A549 (cell line): ENCODE measurements around the gene LEF1. TPM values are rescaled to one million over a fixed set of nuclear protein-coding genes. Genes with fewer than 3 reads are reported as not detected.

Source experiments
- ATAC-seq, 2 experiments: fragments of 200-7000 bp in 1 of 2; fragments of >200 bp in 1 of 2; cut with Nextera tagmentation in 1 of 2; cut with Tn5 transposase in 1 of 2; 3 replicates each; pipeline versions ENCODE4 v1.8.0 to v1.9.1; 2018 to 2020; ENCODE audit warnings: mild to moderate bottlenecking in 1 of 2, moderate library complexity in 1 of 2
- CTCF ChIA-PET: fragments of 300-600 bp; sonication (Branson Sonifier 250); formaldehyde crosslinking; extraction: SDS; loops from one replicate; lab custom pipeline; 2021; ENCODE audit warnings: antibody characterized with exemption, inconsistent platforms; lab: Yijun Ruan, JAX
- POLR2A ChIA-PET: fragments of 350-600 bp; formaldehyde crosslinking; extraction: SDS; loops from one replicate; lab custom pipeline; 2021; ENCODE audit warnings: antibody characterized with exemption, inconsistent platforms; lab: Yijun Ruan, JAX
- DNase-seq, 2 experiments: peaks; one replicate each; pipeline versions ENCODE4 v3.0.0 to v3.0.0-alpha.2; 2011 to 2016; ENCODE audit warnings: low read depth in 1 of 2, low spot score in 1 of 2
- FAIRE-seq: peaks from 2 replicates; lab custom pipeline; 2011; peaks lifted over from hg19 to GRCh38; lab: Jason Lieb, UNC
- H3K27ac ChIP-seq, 2 experiments: fragments of >200 bp; sonication (Bioruptor Twin); formaldehyde crosslinking; 3 replicates each; pipeline ENCODE4 v1.5.1; 2016 to 2017
- H3K4me1 ChIP-seq: fragments of >200 bp; sonication (Bioruptor Twin); formaldehyde crosslinking; 3 replicates; pipeline ENCODE4 v1.6.1; 2016
- H3K4me2 ChIP-seq: fragments of >200 bp; sonication (Bioruptor Twin); formaldehyde crosslinking; 3 replicates; pipeline ENCODE4 v1.6.1; 2016
- H3K4me3 ChIP-seq: fragments of >200 bp; sonication (Bioruptor Twin); formaldehyde crosslinking; 3 replicates; pipeline ENCODE4 v1.5.1; 2016
- H3K9me3 ChIP-seq: fragments of >200 bp; sonication (Bioruptor Twin); formaldehyde crosslinking; 3 replicates; pipeline ENCODE4 v1.6.1; 2016
- CBX2 ChIP-seq: fragments of 200-600 bp; sonication (generic); IDR thresholded peaks from 2 replicates; pipeline ENCODE4 v1.6.1; 2016; ENCODE audit warnings: low read depth, mild to moderate bottlenecking, borderline replicate concordance
- CBX8 ChIP-seq: fragments of 200-600 bp; sonication (generic); IDR thresholded peaks from 2 replicates; pipeline ENCODE4 v1.6.1; 2016
- ESRRA ChIP-seq: fragments of 150-350 bp; IDR thresholded peaks from 2 replicates; pipeline ENCODE4 v1.6.1; 2014; ENCODE audit warnings: mild to moderate bottlenecking, low read length, borderline replicate concordance
- FOSL2 ChIP-seq, 2 experiments: fragments of 450-650 bp in 1 of 2; fragments of >200 bp in 1 of 2; sonication (Bioruptor Twin) in 1 of 2; formaldehyde crosslinking; IDR thresholded peaks; 2 replicates each; pipeline versions ENCODE4 v1.5.0 to v1.6.1; 2016 to 2020; ENCODE audit warnings: mild to moderate bottlenecking in 1 of 2, moderate library complexity in 1 of 2
- GATA3 ChIP-seq: IDR thresholded peaks from 2 replicates; pipeline ENCODE4 v1.6.1; 2012; ENCODE audit warnings: borderline replicate concordance
- HEYL ChIP-seq: fragments of 250-450 bp; sonication (Bioruptor Pico); IDR thresholded peaks from 2 replicates; pipeline ENCODE4 v1.8.0; 2021; ENCODE audit warnings: mild to moderate bottlenecking, moderate library complexity
- HOXA7 ChIP-seq: fragments of 250-450 bp; sonication (Bioruptor Pico); IDR thresholded peaks from 2 replicates; pipeline ENCODE4 v1.5.0; 2020; ENCODE audit warnings: mild to moderate bottlenecking, moderate library complexity
- HOXB13 ChIP-seq: fragments of 250-450 bp; sonication (Bioruptor Pico); IDR thresholded peaks from 2 replicates; pipeline ENCODE4 v1.5.0; 2020; ENCODE audit warnings: low read depth, mild to moderate bottlenecking, moderate library complexity
- JUN ChIP-seq, 2 experiments: fragments of >200 bp; sonication (Bioruptor Twin); formaldehyde crosslinking; IDR thresholded peaks; 2 replicates in 1 of 2; 3 replicates in 1 of 2; pipeline ENCODE4 v1.6.1; 2016 to 2017
- JUNB ChIP-seq: fragments of >200 bp; sonication (Bioruptor Twin); formaldehyde crosslinking; IDR thresholded peaks from 2 replicates; pipeline ENCODE4 v1.6.1; 2016
- KDM5A ChIP-seq: fragments of 200-600 bp; sonication (generic); IDR thresholded peaks from 2 replicates; pipeline ENCODE4 v1.6.1; 2016; ENCODE audit warnings: antibody characterized with exemption, mild to moderate bottlenecking
- MAFK ChIP-seq: fragments of 450-650 bp; IDR thresholded peaks from 2 replicates; pipeline ENCODE4 v1.6.1; 2014; ENCODE audit not compliant: partially characterized antibody
- NPAS2 ChIP-seq: fragments of 250-450 bp; sonication (Bioruptor Pico); IDR thresholded peaks from 2 replicates; pipeline ENCODE4 v1.8.0; 2022; ENCODE audit warnings: mild to moderate bottlenecking, moderate library complexity, borderline replicate concordance
- POLR2A ChIP-seq: IDR thresholded peaks from 2 replicates; pipeline ENCODE4 v1.6.1; 2012; ENCODE audit warnings: mild to moderate bottlenecking, low read length
- RAD21 ChIP-seq, 2 experiments: fragments of >200 bp in 1 of 2; sonication (Bioruptor Twin) in 1 of 2; formaldehyde crosslinking in 1 of 2; IDR thresholded peaks in 1 of 2; conservative IDR thresholded peaks in 1 of 2; 2 replicates in 1 of 2; 3 replicates in 1 of 2; pipeline ENCODE4 v1.6.1; 2012 to 2018; ENCODE audit warnings: inconsistent platforms in 1 of 2
- RARB ChIP-seq: fragments of 250-450 bp; sonication (Bioruptor Pico); IDR thresholded peaks from 2 replicates; pipeline ENCODE4 v1.8.0; 2021; ENCODE audit warnings: mild to moderate bottlenecking, moderate library complexity
- RCOR1 ChIP-seq: fragments of 150-350 bp; IDR thresholded peaks from 2 replicates; pipeline ENCODE4 v1.6.1; 2014; ENCODE audit warnings: antibody characterized with exemption, low read length, low read depth
- RFX5 ChIP-seq: fragments of 450-650 bp; IDR thresholded peaks from 2 replicates; pipeline ENCODE4 v1.7.1; 2014; ENCODE audit warnings: antibody characterized with exemption, mild to moderate bottlenecking, moderate library complexity
- SREBF2 ChIP-seq: fragments of 450-650 bp; IDR thresholded peaks from 2 replicates; pipeline ENCODE4 v1.6.1; 2014; ENCODE audit warnings: mild to moderate bottlenecking, moderate library complexity
- ZC3H11A ChIP-seq: fragments of 450-650 bp; IDR thresholded peaks from 2 replicates; pipeline ENCODE4 v1.6.1; 2014; ENCODE audit warnings: antibody characterized with exemption, mild to moderate bottlenecking
- ZSCAN20 ChIP-seq: fragments of 250-450 bp; sonication (Bioruptor Pico); IDR thresholded peaks from 2 replicates; pipeline ENCODE4 v1.8.0; 2022; ENCODE audit warnings: mild to moderate bottlenecking, moderate library complexity
- WGBS: methylation state at CpG from one replicate; pipeline ENCODE4 v1.1.6; 2017; ENCODE audit errors: missing lambda C conversion rate; 5-methylcytosine and 5-hydroxymethylcytosine counted together
- polyA plus RNA-seq, 4 experiments: library from polyadenylated mRNA; depleted of rRNA in 3 of 4; stranded (reverse); fragments of >200 nt; fragmentation: RNase III in 1 of 4; extraction: RNeasy Plus Mini Kit Qiagen cat#74134 plus additional on column Dnase treatment in 1 of 4; gene quantifications; 2 replicates in 3 of 4; 3 replicates in 1 of 4; pipeline ENCODE4 v1.2.3, GENCODE V29; 2011 to 2017
- TF ChIP-seq, protein P1 (sequence below): fragments of 250-450 bp; sonication (Bioruptor Pico); IDR thresholded peaks from 2 replicates; pipeline ENCODE4 v1.5.0; 2021; ENCODE audit warnings: mild to moderate bottlenecking, moderate library complexity, borderline replicate concordance
- TF ChIP-seq, protein P2 (sequence below): IDR thresholded peaks from 2 replicates; pipeline ENCODE4 v1.6.1; 2012; ENCODE audit warnings: low read depth, borderline replicate concordance
- TF ChIP-seq, protein P3 (sequence below): IDR thresholded peaks from 2 replicates; pipeline ENCODE4 v1.6.1; 2012
- TF ChIP-seq, protein P4 (sequence below): fragments of 250-450 bp; sonication (Bioruptor Pico); IDR thresholded peaks from 2 replicates; pipeline ENCODE4 v1.5.0; 2020; ENCODE audit warnings: low read depth, mild to moderate bottlenecking, moderate library complexity

Gene LEF1
- polyA plus RNA-seq, 2 of the 4 experiments (the other 2 are of a cell fraction): not detected

DNA sequence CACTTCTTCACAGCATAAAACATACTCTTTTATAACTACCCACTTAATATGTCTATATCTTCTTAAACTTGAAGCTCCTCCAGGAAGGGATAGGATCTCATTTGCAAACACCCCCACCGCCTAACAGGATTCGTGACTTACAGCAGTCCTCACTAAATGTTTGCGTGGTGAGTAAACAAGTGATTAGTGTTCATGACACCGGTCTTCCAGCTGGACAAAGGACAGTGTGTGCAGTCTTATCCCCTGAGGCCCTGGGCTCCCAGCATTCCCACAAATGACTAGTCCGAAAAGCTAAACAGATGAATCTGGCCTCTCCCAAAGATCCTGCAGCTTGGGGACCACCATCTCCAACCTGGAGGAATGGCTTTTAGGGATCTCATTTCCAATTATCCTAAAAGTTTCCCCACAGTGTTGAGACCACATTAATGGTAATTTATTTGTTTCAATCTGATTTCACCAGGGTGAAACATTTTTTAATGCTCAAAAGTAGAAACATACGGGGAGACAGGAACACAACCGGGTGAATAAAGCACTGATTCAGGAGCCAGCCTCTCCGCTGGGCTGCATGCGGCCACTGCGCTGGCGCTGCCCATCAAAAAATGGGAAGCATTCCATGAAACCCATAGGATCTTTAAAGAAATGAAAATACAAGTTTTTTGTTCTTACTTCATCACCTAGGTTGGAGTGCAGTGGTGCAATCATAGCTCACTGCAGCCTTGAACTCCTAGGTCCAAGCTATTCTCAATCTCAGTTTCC, 109.9 kb downstream of the LEF1 start:
- H3K27ac ChIP-seq: no peak overlapping the region
- ChIA-PET POLR2A (no interaction called here), CTCF (interaction anchor here (1.5 kb wide), 1 partner anchor 514 kb away, joined by 5 read pairs; no protein-coding TSS in a partner anchor)
- no peak overlapping the region for H3K4me3 ChIP-seq
- ATAC-seq (no peak), DNase-seq (no peak), FAIRE-seq (no peak)
- no peak for TF ChIP-seq FOSL2 (IDR thresholded peaks at IDR 0.05)
- TF ChIP-seq FOSL2 (CRISPR knock-in tag; IDR thresholded peaks at IDR 0.05): no peak
- no peak for TF ChIP-seq KDM5A
- TF ChIP-seq, protein P1, sequence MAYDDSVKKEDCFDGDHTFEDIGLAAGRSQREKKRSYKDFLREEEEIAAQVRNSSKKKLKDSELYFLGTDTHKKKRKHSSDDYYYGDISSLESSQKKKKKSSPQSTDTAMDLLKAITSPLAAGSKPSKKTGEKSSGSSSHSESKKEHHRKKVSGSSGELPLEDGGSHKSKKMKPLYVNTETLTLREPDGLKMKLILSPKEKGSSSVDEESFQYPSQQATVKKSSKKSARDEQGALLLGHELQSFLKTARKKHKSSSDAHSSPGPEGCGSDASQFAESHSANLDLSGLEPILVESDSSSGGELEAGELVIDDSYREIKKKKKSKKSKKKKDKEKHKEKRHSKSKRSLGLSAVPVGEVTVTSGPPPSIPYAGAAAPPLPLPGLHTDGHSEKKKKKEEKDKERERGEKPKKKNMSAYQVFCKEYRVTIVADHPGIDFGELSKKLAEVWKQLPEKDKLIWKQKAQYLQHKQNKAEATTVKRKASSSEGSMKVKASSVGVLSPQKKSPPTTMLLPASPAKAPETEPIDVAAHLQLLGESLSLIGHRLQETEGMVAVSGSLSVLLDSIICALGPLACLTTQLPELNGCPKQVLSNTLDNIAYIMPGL (CRISPR knock-in tag): no peak
- TF ChIP-seq RARB (CRISPR knock-in tag): no peak
- no peak for TF ChIP-seq RAD21 (conservative IDR thresholded peaks at IDR 0.05 in 1 of 2, IDR thresholded peaks at IDR 0.05 in 1 of 2)
- TF ChIP-seq CBX2: no peak
- TF ChIP-seq, protein P2, sequence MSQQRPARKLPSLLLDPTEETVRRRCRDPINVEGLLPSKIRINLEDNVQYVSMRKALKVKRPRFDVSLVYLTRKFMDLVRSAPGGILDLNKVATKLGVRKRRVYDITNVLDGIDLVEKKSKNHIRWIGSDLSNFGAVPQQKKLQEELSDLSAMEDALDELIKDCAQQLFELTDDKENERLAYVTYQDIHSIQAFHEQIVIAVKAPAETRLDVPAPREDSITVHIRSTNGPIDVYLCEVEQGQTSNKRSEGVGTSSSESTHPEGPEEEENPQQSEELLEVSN: no peak
- TF ChIP-seq MAFK: no peak
- TF ChIP-seq CBX8: no peak
- TF ChIP-seq POLR2A: no peak
- TF ChIP-seq RCOR1: no peak
- TF ChIP-seq HOXB13 (CRISPR knock-in tag): no peak
- no peaks in the 10 kb centered on the region for H3K4me1 ChIP-seq
- H3K9me3 ChIP-seq: no peaks in the 10 kb centered on the region
- no peak overlapping the region for H3K4me2 ChIP-seq
- 62% methylated on average over 11 of the region's 11 CpGs for WGBS

DNA sequence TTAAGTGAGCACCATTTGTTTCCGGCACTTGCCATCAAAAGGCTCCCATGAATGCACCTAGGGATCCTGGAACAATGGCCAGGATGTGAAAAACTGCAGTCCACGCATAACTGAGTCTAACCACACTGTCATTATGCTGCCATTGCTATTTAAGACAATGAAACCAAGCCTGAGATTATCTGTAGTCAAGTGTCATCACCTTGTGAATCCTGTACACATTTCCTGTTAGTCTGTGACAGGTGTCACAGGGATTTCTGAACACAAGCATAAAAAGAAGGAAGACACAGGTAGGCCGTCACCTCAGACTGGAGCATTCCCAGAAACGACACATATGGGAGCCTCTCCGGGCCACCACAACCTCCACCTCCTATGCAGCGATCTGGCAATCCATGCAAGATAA, 112.3 kb downstream of the LEF1 start:
- DNase-seq: no peak
- no peaks in the 10 kb centered on the region for H3K9me3 ChIP-seq
- ChIA-PET CTCF (no interaction called here), POLR2A (no interaction called here)
- no peak for ATAC-seq
- no peak overlapping the region for H3K4me3 ChIP-seq
- FAIRE-seq: no peak
- no peak for TF ChIP-seq HEYL
- TF ChIP-seq JUNB: no peak
- no peak for TF ChIP-seq ZSCAN20
- TF ChIP-seq, protein P3, sequence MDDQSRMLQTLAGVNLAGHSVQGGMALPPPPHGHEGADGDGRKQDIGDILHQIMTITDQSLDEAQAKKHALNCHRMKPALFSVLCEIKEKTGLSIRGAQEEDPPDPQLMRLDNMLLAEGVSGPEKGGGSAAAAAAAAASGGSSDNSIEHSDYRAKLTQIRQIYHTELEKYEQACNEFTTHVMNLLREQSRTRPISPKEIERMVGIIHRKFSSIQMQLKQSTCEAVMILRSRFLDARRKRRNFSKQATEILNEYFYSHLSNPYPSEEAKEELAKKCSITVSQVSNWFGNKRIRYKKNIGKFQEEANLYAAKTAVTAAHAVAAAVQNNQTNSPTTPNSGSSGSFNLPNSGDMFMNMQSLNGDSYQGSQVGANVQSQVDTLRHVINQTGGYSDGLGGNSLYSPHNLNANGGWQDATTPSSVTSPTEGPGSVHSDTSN: no peak
- TF ChIP-seq NPAS2: no peak
- TF ChIP-seq RAD21 (conservative IDR thresholded peaks at IDR 0.05 in 1 of 2, IDR thresholded peaks at IDR 0.05 in 1 of 2): no peak
- no peak for TF ChIP-seq ZC3H11A
- TF ChIP-seq, protein P4, sequence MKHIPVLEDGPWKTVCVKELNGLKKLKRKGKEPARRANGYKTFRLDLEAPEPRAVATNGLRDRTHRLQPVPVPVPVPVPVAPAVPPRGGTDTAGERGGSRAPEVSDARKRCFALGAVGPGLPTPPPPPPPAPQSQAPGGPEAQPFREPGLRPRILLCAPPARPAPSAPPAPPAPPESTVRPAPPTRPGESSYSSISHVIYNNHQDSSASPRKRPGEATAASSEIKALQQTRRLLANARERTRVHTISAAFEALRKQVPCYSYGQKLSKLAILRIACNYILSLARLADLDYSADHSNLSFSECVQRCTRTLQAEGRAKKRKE (CRISPR knock-in tag): no peak
- no peak for TF ChIP-seq HOXA7
- TF ChIP-seq JUN (IDR thresholded peaks at IDR 0.05): no peak
- no peak for TF ChIP-seq RFX5
- TF ChIP-seq GATA3: no peak
- TF ChIP-seq ESRRA: no peak
- no peak for TF ChIP-seq RCOR1
- no peak for TF ChIP-seq SREBF2
- WGBS: 28% methylated on average over 6 of the region's 6 CpGs
- no peak overlapping the region for H3K4me2 ChIP-seq
- no peaks in the 10 kb centered on the region for H3K4me1 ChIP-seq
- H3K27ac ChIP-seq: no peak overlapping the region
